B cell (primary cell): Measurements from ENCODE around the gene KCNA1. TPM values are rescaled to one million over a fixed set of nuclear protein-coding genes. Genes with fewer than 3 reads are reported as not detected.

Source experiments
- ATAC-seq: fragments of 200-7000 bp; cut with Tn5 transposase; one replicate; pipeline ENCODE4 v1.10.0; 2021; ENCODE audit warnings: low read depth, mild to moderate bottlenecking, moderate number of reproducible peaks, moderate library complexity
- CTCF ChIA-PET: fragments of 350-600 bp; sonication (Branson Sonifier 250); formaldehyde crosslinking; loops from one replicate; lab custom pipeline; 2021; ENCODE audit warnings: antibody characterized with exemption, inconsistent platforms; lab: Charles Lee
- POLR2A ChIA-PET: fragments of 350-600 bp; sonication (Branson Sonifier 250); formaldehyde crosslinking; loops from one replicate; lab custom pipeline; 2021; ENCODE audit warnings: antibody characterized with exemption; lab: Charles Lee
- DNase-seq: peaks from one replicate; pipeline ENCODE4 v3.0.0; 2013
- H2AFZ ChIP-seq: 2 replicates; pipeline ENCODE4 v1.6.1; 2012; ENCODE audit warnings: mild to moderate bottlenecking, low read depth, low read length; ENCODE audit not compliant: insufficient read depth, poor library complexity, severe bottlenecking
- H3K27ac ChIP-seq, 2 donors: 1 replicate in 1 of 2; 2 replicates in 1 of 2; pipeline ENCODE4 v1.5.1; 2012 to 2013; ENCODE audit warnings: low read length in 2 of 2, mild to moderate bottlenecking in 2 of 2, moderate library complexity in 1 of 2
- H3K27me3 ChIP-seq, 4 experiments: fragments of 200-600 bp in 1 of 4; sonication (generic) in 1 of 4; replicated peaks in 1 of 4; 1 replicate in 2 of 4; 2 replicates in 2 of 4; pipeline versions ENCODE4 v1.6.1 to v1.7.0; 2013 to 2016; ENCODE audit warnings: low read length in 3 of 4, mild to moderate bottlenecking in 2 of 4, mixed read lengths in 1 of 4, moderate library complexity in 1 of 4; ENCODE audit not compliant: insufficient read depth in 4 of 4, control insufficient read depth in 3 of 4; ENCODE audit errors: control extremely low read depth in 1 of 4
- H3K36me3 ChIP-seq, 2 experiments: replicated peaks in 1 of 2; 1 replicate in 1 of 2; 2 replicates in 1 of 2; pipeline versions ENCODE4 v1.6.1 to v1.7.1; 2013; ENCODE audit warnings: low read length in 1 of 2; ENCODE audit not compliant: insufficient read depth in 2 of 2, control insufficient read depth in 1 of 2; ENCODE audit errors: control extremely low read depth in 1 of 2, extremely low read depth in 1 of 2
- H3K4me1 ChIP-seq, 2 donors: fragments of 200-600 bp in 1 of 2; sonication (generic) in 1 of 2; 1 replicate in 1 of 2; 2 replicates in 1 of 2; pipeline versions ENCODE4 v1.5.1 to v1.6.1; 2013 to 2017; ENCODE audit warnings: low read length in 2 of 2; ENCODE audit not compliant: control insufficient read depth in 2 of 2, insufficient read depth in 2 of 2
- H3K4me2 ChIP-seq: replicated peaks from 2 replicates; pipeline ENCODE3; 2012; ENCODE audit warnings: mild to moderate bottlenecking, low read depth, low read length; ENCODE audit not compliant: poor library complexity, severe bottlenecking
- H3K4me3 ChIP-seq, 5 experiments: fragments of 200-600 bp in 1 of 5; sonication (generic) in 1 of 5; 1 replicate in 3 of 5; 2 replicates in 2 of 5; pipeline versions ENCODE4 v1.5.1 to v1.7.0; 2011 to 2016; ENCODE audit warnings: low read length in 4 of 5, mild to moderate bottlenecking in 4 of 5, low read depth in 2 of 5, control low read depth in 1 of 5, moderate library complexity in 1 of 5; ENCODE audit not compliant: insufficient read depth in 1 of 5; ENCODE audit errors: control extremely low read depth in 1 of 5, extremely low read depth in 1 of 5
- H3K79me2 ChIP-seq: fragments of 200-600 bp; sonication (generic); one replicate; pipeline ENCODE4 v1.6.0; 2016; ENCODE audit warnings: low read length; ENCODE audit not compliant: control insufficient read depth, insufficient read depth
- H3K9ac ChIP-seq: fragments of 200-600 bp; sonication (generic); 2 replicates; pipeline ENCODE4 v1.6.1; 2017; ENCODE audit warnings: mild to moderate bottlenecking, low read length, moderate library complexity
- H3K9me3 ChIP-seq, 3 donors: one replicate each; pipeline versions ENCODE4 v1.6.1 to v1.7.1; 2013; ENCODE audit warnings: low read length in 2 of 3; ENCODE audit not compliant: control insufficient read depth in 2 of 3, insufficient read depth in 1 of 3; ENCODE audit errors: control extremely low read depth in 1 of 3
- H4K20me1 ChIP-seq: 2 replicates; pipeline ENCODE4 v1.6.0; 2012; ENCODE audit warnings: mild to moderate bottlenecking, low read length; ENCODE audit not compliant: insufficient read depth, control insufficient read depth, poor library complexity, severe bottlenecking
- H3K27ac Mint-ChIP-seq: one replicate; pipeline ENCODE4 v1.8.0; 2021; ENCODE audit warnings: mixed read lengths
- H3K27me3 Mint-ChIP-seq: one replicate; pipeline ENCODE4 v1.8.0; 2021; ENCODE audit warnings: mixed read lengths
- H3K4me1 Mint-ChIP-seq: one replicate; pipeline ENCODE4 v1.8.0; 2021; ENCODE audit warnings: mixed read lengths
- H3K4me3 Mint-ChIP-seq: one replicate; pipeline ENCODE4 v1.8.0; 2021; ENCODE audit warnings: mixed read lengths
- H3K9me3 Mint-ChIP-seq: one replicate; pipeline ENCODE4 v1.8.0; 2022; ENCODE audit warnings: mixed read lengths; ENCODE audit not compliant: insufficient read depth
- CTCF ChIP-seq: fragments of 200-600 bp; IDR thresholded peaks from one replicate; pipeline ENCODE4 v1.8.0; 2022; ENCODE audit warnings: antibody characterized with exemption, mild to moderate bottlenecking
- EZH2 ChIP-seq: IDR thresholded peaks from 2 replicates; pipeline ENCODE4 v1.6.1; 2012; ENCODE audit warnings: borderline replicate concordance, low read depth, mild to moderate bottlenecking, moderate library complexity, low read length; ENCODE audit not compliant: insufficient read depth, poor library complexity, severe bottlenecking
- WGBS: methylation state at CpG from one replicate; pipeline ENCODE4 v1.1.5; 2013; ENCODE audit warnings: missing lambda C conversion rate; ENCODE audit not compliant: insufficient coverage; 5-methylcytosine and 5-hydroxymethylcytosine counted together
- intact Hi-C: fragments of 100-400 bp; cut with micrococcal nuclease; formaldehyde crosslinking; loops from one replicate; pipeline ENCODE4 v1.10.0; 2022
- polyA plus RNA-seq: library from polyadenylated mRNA; depleted of rRNA; stranded (reverse); fragments of >200 nt; gene quantifications from 2 replicates; pipeline ENCODE4 v1.2.3, GENCODE V29; 2012
- total RNA-seq, 2 donors: library from RNA; stranded (reverse); fragments of 120-200 nt in 1 of 2; gene quantifications; 1 replicate in 1 of 2; 2 replicates in 1 of 2; pipeline versions ENCODE4 v1.2.3 to v1.2.4, GENCODE V29; 2013 to 2022

The KCNA1 gene
- total and polyA plus RNA-seq, 2 donors (not counting 1 experiment from before 2014, with no cell fraction given): not detected

- no peak overlapping the region for H3K4me3 Mint-ChIP-seq
- Histone ChIP-seq H3K27ac (no peak overlapping the region), H3K4me3 (no peak overlapping the region), H3K4me1 (peaks cover 7 to 8% of the 10 kb centered on the region in 2 donors), H3K79me2 (no peaks in the 10 kb centered on the region), H3K9ac (no peak overlapping the region), H2AFZ (no peak overlapping the region), H4K20me1 (no peaks in the 10 kb centered on the region), H3K4me2 (no peak overlapping the region), H3K9me3 (peaks cover 0 to 3% (median 0%) of the 10 kb centered on the region in 3 donors), H3K27me3 (peaks cover 0 to 41% (median 13%) of the 10 kb centered on the region in 4 experiments), H3K36me3 (no peaks in the 10 kb centered on the region)
- no peak overlapping the region for H3K27ac Mint-ChIP-seq
- intact Hi-C loops: no loop called here
- WGBS: 100% methylated on average over 2 of the region's 2 CpGs
- DNase-seq (no peak), ATAC-seq (no peak)
- H3K4me1 Mint-ChIP-seq: peaks cover 7% of the 10 kb centered on the region
- H3K27me3 Mint-ChIP-seq: peaks cover 73% of the 10 kb centered on the region
- CTCF ChIA-PET: interaction anchor here (0.7 to 1.3 kb wide), 3 partner anchors 9 to 137 kb away, joined by 3 to 5 read pairs (median 3); no protein-coding TSS in a partner anchor
- TF ChIP-seq EZH2 (no peak), CTCF (no peak)
- POLR2A ChIA-PET: no interaction called here
- no peaks in the 10 kb centered on the region for H3K9me3 Mint-ChIP-seq
These were observed 46.9 kb upstream of the KCNA1 start for GRCh38 chr12:4862809-4863208.

- no peaks in the 10 kb centered on the region for H3K79me2 ChIP-seq
- H3K4me3 ChIP-seq: no peak overlapping the region
- no peaks in the 10 kb centered on the region for H3K4me1 ChIP-seq
- TF ChIP-seq CTCF (no peak), EZH2 (no peak)
- H3K27me3 Mint-ChIP-seq: peaks cover 60% of the 10 kb centered on the region
- ChIA-PET CTCF (interaction anchor here (1.5 kb wide), 1 partner anchor 9 kb away, joined by 3 read pairs; no protein-coding TSS in a partner anchor), POLR2A (no interaction called here)
- H3K9me3 Mint-ChIP-seq: no peaks in the 10 kb centered on the region
- no peak for DNase-seq
- H4K20me1 ChIP-seq: no peaks in the 10 kb centered on the region
- H2AFZ ChIP-seq: no peak overlapping the region
- H3K36me3 ChIP-seq: no peaks in the 10 kb centered on the region
- WGBS: 98% methylated on average over 9 of the region's 9 CpGs
- H3K4me2 ChIP-seq: no peak overlapping the region
- H3K9ac ChIP-seq: no peak overlapping the region
- H3K27ac ChIP-seq: no peak overlapping the region
- intact Hi-C loops: no loop called here
- peaks cover 0 to 38% (median 10%) of the 10 kb centered on the region in 4 experiments for H3K27me3 ChIP-seq
- H3K4me1 Mint-ChIP-seq: no peaks in the 10 kb centered on the region
- no peaks in the 10 kb centered on the region for H3K9me3 ChIP-seq
- no peak overlapping the region for H3K4me3 Mint-ChIP-seq
- H3K27ac Mint-ChIP-seq: no peak overlapping the region
- no peak for ATAC-seq
These were observed 45.1 kb upstream of the KCNA1 start for GRCh38 chr12:4864575-4864974.
